HepG2 (cell line): ENCODE results near the gene MRPS25. TPM values are rescaled to one million over a fixed set of nuclear protein-coding genes. Genes with fewer than 3 reads are reported as not detected.

Experiments used
- ATAC-seq: fragments of 200-7000 bp; cut with Tn5 transposase; 3 replicates; pipeline ENCODE4 v1.9.1; 2020; ENCODE audit warnings: mild to moderate bottlenecking, moderate library complexity
- BruUV-seq: library from RNA; stranded (reverse); fragments of 400-500 nt; replicated peaks from 2 replicates; lab custom pipeline; 2021; lab: Mats Ljungman, UMichigan
- CTCF ChIA-PET: fragments of 300-600 bp; formaldehyde crosslinking; extraction: SDS; loops from one replicate; lab custom pipeline; 2021; ENCODE audit warnings: low total read pairs, inconsistent platforms, low intra/inter-chr PET ratio; lab: Yijun Ruan, JAX
- POLR2A ChIA-PET: fragments of 350-600 bp; sonication (Branson Sonifier 250); formaldehyde crosslinking; loops from one replicate; lab custom pipeline; 2020; ENCODE audit warnings: antibody characterized with exemption, inconsistent platforms; lab: Yijun Ruan, JAX
- DNase-seq: peaks from one replicate; pipeline ENCODE4 v3.0.0-alpha.2; 2015; ENCODE audit warnings: low spot score
- FAIRE-seq: peaks from 3 replicates; lab custom pipeline; 2011; peaks lifted over from hg19 to GRCh38; lab: Jason Lieb, UNC
- H2AFZ ChIP-seq: one replicate; pipeline ENCODE4 v1.6.1; 2011; ENCODE audit warnings: low read length, inconsistent platforms
- H3K27ac ChIP-seq: fragments of 300-600 bp; 3 replicates; pipeline ENCODE4 v1.8.0; 2011; ENCODE audit warnings: mixed run types, mild to moderate bottlenecking, mixed read lengths, low read length, inconsistent platforms; ENCODE audit not compliant: insufficient read depth; ENCODE audit errors: extremely low read length
- H3K27me3 ChIP-seq, 2 experiments: fragments of 200-600 bp in 1 of 2; 2 replicates in 1 of 2; 3 replicates in 1 of 2; pipeline versions ENCODE4 v1.6.0 to v1.8.0; 2011; ENCODE audit warnings: low read length in 2 of 2, mild to moderate bottlenecking in 2 of 2, moderate library complexity in 2 of 2, inconsistent platforms in 1 of 2; ENCODE audit not compliant: insufficient read depth in 2 of 2, control insufficient read depth in 1 of 2
- H3K36me3 ChIP-seq, 2 experiments: fragments of 200-600 bp in 1 of 2; replicated peaks in 1 of 2; 2 replicates in 1 of 2; 3 replicates in 1 of 2; pipeline versions ENCODE4 v1.5.1 to v1.8.0; 2011; ENCODE audit warnings: low read length in 2 of 2, inconsistent platforms in 1 of 2; ENCODE audit not compliant: insufficient read depth in 2 of 2, control insufficient read depth in 1 of 2
- H3K4me1 ChIP-seq: 2 replicates; pipeline ENCODE4 v1.5.1; 2012; ENCODE audit warnings: low read length, inconsistent platforms; ENCODE audit not compliant: insufficient read depth
- H3K4me2 ChIP-seq: 2 replicates; pipeline ENCODE4 v1.6.0; 2011; ENCODE audit warnings: low read depth, low read length, inconsistent platforms
- H3K4me3 ChIP-seq, 3 experiments: fragments of 200-600 bp in 1 of 3; sonication (generic), shearing (Covaris generic) in 1 of 3; replicated peaks in 1 of 3; 2 replicates each; pipeline ENCODE4 v1.5.1; 2011 to 2016; ENCODE audit warnings: low read length in 3 of 3, inconsistent platforms in 2 of 3, low read depth in 2 of 3, mild to moderate bottlenecking in 2 of 3, control low read depth in 1 of 3, mixed read lengths in 1 of 3; ENCODE audit not compliant: insufficient read depth in 1 of 3
- H3K79me2 ChIP-seq: one replicate; pipeline ENCODE4 v1.6.1; 2011; ENCODE audit warnings: low read length, inconsistent platforms; ENCODE audit not compliant: insufficient read depth
- H3K9ac ChIP-seq: 2 replicates; pipeline ENCODE4 v1.6.0; 2011; ENCODE audit warnings: mild to moderate bottlenecking, low read depth, low read length, inconsistent platforms; ENCODE audit not compliant: insufficient read depth
- H3K9me3 ChIP-seq: 2 replicates; pipeline ENCODE4 v1.5.1; 2012; ENCODE audit warnings: mild to moderate bottlenecking, low read length
- H4K20me1 ChIP-seq: 2 replicates; pipeline ENCODE4 v1.6.0; 2011; ENCODE audit warnings: inconsistent platforms, mild to moderate bottlenecking, low read length, moderate library complexity; ENCODE audit not compliant: insufficient read depth
- AGO2 ChIP-seq: fragments of 200-400 bp; formaldehyde crosslinking; optimal IDR thresholded peaks from 2 replicates; pipeline ENCODE3; 2017; ENCODE audit warnings: mild to moderate bottlenecking, low read depth, low read length, moderate library complexity
- DDIT3 ChIP-seq: sonication (generic); formaldehyde crosslinking; IDR thresholded peaks from 2 replicates; pipeline ENCODE4 v1.4.0; 2020; ENCODE audit warnings: mild to moderate bottlenecking, missing genetic modification reagents
- GPN1 ChIP-seq: sonication (generic); formaldehyde crosslinking; IDR thresholded peaks from 2 replicates; pipeline ENCODE4 v1.5.1; 2020; ENCODE audit warnings: missing genetic modification reagents, borderline replicate concordance
- HNRNPLL ChIP-seq: fragments of 200-400 bp; formaldehyde crosslinking; IDR thresholded peaks from 2 replicates; pipeline ENCODE4 v1.6.1; 2017; ENCODE audit warnings: mild to moderate bottlenecking, low read depth, low read length; ENCODE audit not compliant: poor library complexity, severe bottlenecking
- MXD4 ChIP-seq: IDR thresholded peaks from 2 replicates; pipeline ENCODE4 v1.6.1; 2016; ENCODE audit warnings: mild to moderate bottlenecking, missing biosample characterization, missing genetic modification reagents
- RAD21 ChIP-seq: fragments of 450-650 bp; formaldehyde crosslinking; IDR thresholded peaks from 2 replicates; pipeline ENCODE4 v1.5.0; 2020; ENCODE audit warnings: mild to moderate bottlenecking
- RELA ChIP-seq: sonication (generic); formaldehyde crosslinking; IDR thresholded peaks from 2 replicates; pipeline ENCODE4 v1.4.0; 2020; ENCODE audit warnings: missing genetic modification reagents
- SMC3 ChIP-seq: IDR thresholded peaks from 2 replicates; pipeline ENCODE4 v1.6.1; 2011; ENCODE audit warnings: low read length, improper control_type of control experiment
- SRSF9 ChIP-seq: fragments of 200-400 bp; formaldehyde crosslinking; IDR thresholded peaks from 2 replicates; pipeline ENCODE4 v1.6.1; 2018; ENCODE audit warnings: borderline replicate concordance, mild to moderate bottlenecking, low read depth, low read length; ENCODE audit not compliant: insufficient read depth, poor library complexity, severe bottlenecking
- ZNF281 ChIP-seq: sonication (generic); formaldehyde crosslinking; IDR thresholded peaks from 2 replicates; pipeline ENCODE4 v1.4.0; 2020; ENCODE audit warnings: missing genetic modification reagents, borderline replicate concordance
- ZNF282 ChIP-seq: fragments of 450-650 bp; IDR thresholded peaks from 2 replicates; pipeline ENCODE4 v1.6.1; 2018; ENCODE audit not compliant: partially characterized antibody
- WGBS: methylation state at CpG from one replicate; pipeline ENCODE4 v1.1.6; 2017; ENCODE audit warnings: low lambda C conversion rate; 5-methylcytosine and 5-hydroxymethylcytosine counted together
- in situ Hi-C: cut with HindIII; loops from 2 replicates; pipeline ENCODE4 v1.10.0; 2017; ENCODE audit warnings: low pct_unique_long_range_greater_than_20kb; ENCODE audit not compliant: extremely low pct_ligation_motif_present
- intact Hi-C: fragments of 100-400 bp; cut with micrococcal nuclease; formaldehyde crosslinking; loops from one replicate; pipeline ENCODE4 v1.10.0; 2022; ENCODE audit not compliant: unreplicated experiment
- polyA plus RNA-seq, 8 experiments: library from polyadenylated mRNA; depleted of rRNA in 3 of 8; stranded (reverse) in 7 of 8; unstranded in 1 of 8; fragments of >200 nt; fragmentation: Illumina TruSeq in 4 of 8; extraction: Trizol in 4 of 8; gene quantifications; 2 replicates each; pipeline versions ENCODE4 v1.2.1 to v1.2.3, GENCODE V29; 2011 to 2016; ENCODE audit warnings: low read depth in 4 of 8, missing spikeins in 1 of 8, mixed read lengths in 1 of 8; ENCODE audit not compliant: insufficient read depth in 1 of 8
- total RNA-seq, 5 experiments: library from RNA; depleted of rRNA; stranded (reverse); fragments of >200 nt; fragmentation: Illumina TruSeq; extraction: Trizol; gene quantifications; 2 replicates each; pipeline ENCODE4 v1.2.3, GENCODE V29; 2016; ENCODE audit warnings: low read depth in 1 of 5

MRPS25 gene
- total and polyA plus RNA-seq, 2 of the 13 experiments (the other 11 are each of a cell fraction or from before 2014, with no cell fraction given), result 60.1 to 74.3 TPM

- FAIRE-seq, result no peak
- Histone ChIP-seq H3K9ac (no peak overlapping the region), H3K79me2 (peaks cover 35% of the 10 kb centered on the region), H3K36me3 (peaks cover 31 to 91% of the 10 kb centered on the region in 2 experiments; a peak in 4 of 5 replicates), H4K20me1 (peaks cover 13% of the 10 kb centered on the region), H3K4me3 (no peak overlapping the region), H3K9me3 (no peaks in the 10 kb centered on the region), H3K4me2 (no peak overlapping the region), H3K27ac (no peak overlapping the region), H3K27me3 (no peaks in the 10 kb centered on the region), H3K4me1 (peaks cover 9% of the 10 kb centered on the region; the same call in 1 of the 2 replicates), H2AFZ (no peak overlapping the region)
- peak; percentile 6; the same call in 1 of the 3 replicates for ATAC-seq
- no peak for DNase-seq
- intact Hi-C loops, result no loop called here
- no TSS peak for BruUV-seq
- 98% methylated on average over 13 of the region's 14 CpGs for whole genome bisulfite sequencing
- ChIA-PET CTCF (no interaction called here), POLR2A (no interaction called here)
- TF ChIP-seq GPN1 (CRISPR knock-in tag) (no peak), AGO2 (peak; percentile 26)
- in situ Hi-C loops, result no loop called here
These were observed 12.5 kb downstream of the MRPS25 start for GRCh38 chr3:15052335-15053242.

DNA sequence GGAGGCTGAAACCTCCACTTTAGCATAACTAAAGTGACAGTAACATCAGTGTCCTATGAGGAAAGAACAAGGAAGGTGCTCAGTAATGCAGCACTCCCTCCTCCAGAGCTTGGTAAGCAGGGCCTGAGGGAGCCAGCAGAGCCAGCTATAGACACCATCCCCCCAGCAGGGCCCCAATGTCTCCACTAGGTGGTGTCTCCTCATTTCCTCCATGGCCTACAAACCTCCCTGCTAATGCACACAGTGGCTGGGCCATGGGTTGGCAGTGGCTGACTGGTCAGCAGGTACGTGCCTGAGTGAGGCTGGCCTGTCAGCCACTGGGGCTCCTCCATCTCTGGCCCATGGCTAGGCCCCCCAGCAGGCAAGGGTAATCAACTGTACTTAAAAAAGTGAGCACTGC is 13.6 kb downstream of the MRPS25 start:
- peak; percentile 23 for FAIRE-seq
- POLR2A ChIA-PET, result interaction anchor here (1.0 to 1.4 kb wide), 2 partner anchors 9 to 13 kb away, joined by 5 to 13 read pairs; partner anchors contain the start of gene MRPS25
- peak; percentile 56 for TF ChIP-seq RAD21
- TF ChIP-seq ZNF282, result no peak
- no peak for TF ChIP-seq RELA (CRISPR knock-in tag)
- no peak for TF ChIP-seq SRSF9
- TF ChIP-seq ZNF281, result peak; percentile 38; the same call in 1 of the 2 replicates
- no peak for TF ChIP-seq MXD4 (CRISPR knock-in tag)
- no peak for TF ChIP-seq HNRNPLL
- TF ChIP-seq SMC3, result peak; percentile 34; the same call in 1 of the 2 replicates
- no peak for TF ChIP-seq DDIT3 (CRISPR knock-in tag)

More for the DNA sequence above, 13.6 kb downstream of the MRPS25 start:
- DNase-seq, result peak; percentile 62
- peaks cover 9% of the 10 kb centered on the region; the same call in 1 of the 2 replicates for H3K4me1 ChIP-seq
- no peaks in the 10 kb centered on the region for H3K9me3 ChIP-seq
- peaks cover 25% of the 10 kb centered on the region for H3K79me2 ChIP-seq
- no peak overlapping the region for H3K9ac ChIP-seq
- no peak overlapping the region for H3K4me3 ChIP-seq
- H3K27me3 ChIP-seq, result no peaks in the 10 kb centered on the region
- H3K4me2 ChIP-seq, result no peak overlapping the region
- no peak overlapping the region for H2AFZ ChIP-seq
- in situ Hi-C loops, result no loop called here
- CTCF ChIA-PET, result no interaction called here
- WGBS, result 80% methylated on average over 1 of the region's 1 CpG
- H3K27ac ChIP-seq, result no peak overlapping the region
- BruUV-seq, result no TSS peak
- peaks cover 13% of the 10 kb centered on the region for H4K20me1 ChIP-seq
- intact Hi-C loops, result no loop called here
- peaks cover 31 to 91% of the 10 kb centered on the region in 2 experiments for H3K36me3 ChIP-seq
- ATAC-seq, result peak; percentile 99
